Measurements from ENCODE around the gene MBD5. TPM values are rescaled to one million over a fixed set of nuclear protein-coding genes. Genes with fewer than 3 reads are reported as not detected.

The MBD5 gene
- total and polyA plus RNA-seq, 12 donors: 5.6 to 61.7 (median 40.5) TPM

- H3K4me1 ChIP-seq (replicated peaks in 1 of 2): peaks cover 0 to 4% of the 10 kb centered on the region in 2 donors
- no peaks in the 10 kb centered on the region for H3K27me3 ChIP-seq
- H3K27ac ChIP-seq: no peak overlapping the region
- peaks cover 0 to 7% (median 0%) of the 10 kb centered on the region in 3 donors for H3K9me3 ChIP-seq (replicated peaks in 1 of 3)
- TF ChIP-seq CTCF (IDR thresholded peaks at IDR 0.05): no peak
- TF ChIP-seq POLR2A (IDR thresholded peaks at IDR 0.05): no peak
- no peak overlapping the region for H3K4me3 ChIP-seq
- no peaks in the 10 kb centered on the region for H3K36me3 ChIP-seq (replicated peaks in 1 of 2)
- no peak for DNase-seq
- intact Hi-C loops (cut with DNase I): no loop called here
Measured at GRCh38 chr2:148338541-148338940, 317.6 kb downstream of the MBD5 start.

GRCh38 chr2:148342086-148342485, 321.2 kb downstream of the MBD5 start:
- no peak overlapping the region for H3K27ac ChIP-seq
- H3K4me1 ChIP-seq (replicated peaks in 1 of 2): peaks cover 0 to 4% of the 10 kb centered on the region in 2 donors
- no peaks in the 10 kb centered on the region for H3K36me3 ChIP-seq (replicated peaks in 1 of 2)
- 94 to 97% (median 95%) methylated on average over 4 of the region's 4 CpGs for WGBS, 4 donors
- TF ChIP-seq CTCF (IDR thresholded peaks at IDR 0.05) (no peak), POLR2A (IDR thresholded peaks at IDR 0.05) (no peak)
- H3K27me3 ChIP-seq: no peaks in the 10 kb centered on the region
- H3K4me3 ChIP-seq: no peak overlapping the region
- H3K9me3 ChIP-seq (replicated peaks in 1 of 3): peaks cover 0 to 7% (median 0%) of the 10 kb centered on the region in 3 donors
- DNase-seq: no peak
- intact Hi-C loops (cut with DNase I): no loop called here

GRCh38 chr2:148350199-148350598, 329.3 kb downstream of the MBD5 start:
- TF ChIP-seq CTCF (IDR thresholded peaks at IDR 0.05) (no peak), POLR2A (IDR thresholded peaks at IDR 0.05) (no peak)
- H3K9me3 ChIP-seq (replicated peaks in 1 of 3): no peaks in the 10 kb centered on the region
- no peaks in the 10 kb centered on the region for H3K36me3 ChIP-seq (replicated peaks in 1 of 2)
- no peaks in the 10 kb centered on the region for H3K4me1 ChIP-seq (replicated peaks in 1 of 2)
- WGBS, 4 donors: 81 to 93% (median 89%) methylated on average over 1 of the region's 1 CpG
- intact Hi-C loops (cut with DNase I): no loop called here
- no peaks in the 10 kb centered on the region for H3K27me3 ChIP-seq
- no peak overlapping the region for H3K27ac ChIP-seq
- no peak overlapping the region for H3K4me3 ChIP-seq
- DNase-seq: no peak

GRCh38 chr2:148351437-148352143, 330.7 kb downstream of the MBD5 start:
- Histone ChIP-seq H3K27ac (no peak overlapping the region), H3K27me3 (no peaks in the 10 kb centered on the region), H3K4me1 (replicated peaks in 1 of 2) (no peaks in the 10 kb centered on the region), H3K4me3 (no peak overlapping the region), H3K36me3 (replicated peaks in 1 of 2) (no peaks in the 10 kb centered on the region), H3K9me3 (replicated peaks in 1 of 3) (no peaks in the 10 kb centered on the region)
- TF ChIP-seq POLR2A (IDR thresholded peaks at IDR 0.05): no peak
- intact Hi-C loops (cut with DNase I): no loop called here
- no peak for DNase-seq
- WGBS, 4 donors: 65 to 77% (median 72%) methylated on average over 2 of the region's 2 CpGs

GRCh38 chr2:148358375-148358774, 337.5 kb downstream of the MBD5 start:
- intact Hi-C loops (cut with DNase I): no loop called here
- DNase-seq: no peak
- no peaks in the 10 kb centered on the region for H3K27me3 ChIP-seq
- no peak overlapping the region for H3K27ac ChIP-seq
- TF ChIP-seq CTCF (IDR thresholded peaks at IDR 0.05): no peak
- no peak for TF ChIP-seq POLR2A (IDR thresholded peaks at IDR 0.05)
- H3K4me1 ChIP-seq (replicated peaks in 1 of 2): no peaks in the 10 kb centered on the region
- H3K9me3 ChIP-seq (replicated peaks in 1 of 3): no peaks in the 10 kb centered on the region
- whole genome bisulfite sequencing, 4 donors: 82 to 92% (median 83%) methylated on average over 6 of the region's 6 CpGs
- no peak overlapping the region for H3K4me3 ChIP-seq
- H3K36me3 ChIP-seq (replicated peaks in 1 of 2): no peaks in the 10 kb centered on the region

Data from adrenal gland (tissue), 12 donors.